ENCODE results near the gene LRRC74A.

Gene LRRC74A

GRCh38 chr14:76782115-76782884, 43.9 kb upstream of the LRRC74A start:
- Histone ChIP-seq H3K4me1 (ENCODE audit: control insufficient read depth in 2 of 2, insufficient read depth in 2 of 2, low read length in 2 of 2) (no peaks in the 10 kb centered on the region), H3K9ac (ENCODE audit: low read depth in 1 of 2, low read length in 2 of 2) (no peak overlapping the region), H3K4me3 (ENCODE audit: low read length in 2 of 2) (no peak overlapping the region), H3K27ac (ENCODE audit: low read depth in 2 of 2, low read length in 2 of 2) (no peak overlapping the region), H3K27me3 (ENCODE audit: control insufficient read depth in 2 of 2, insufficient read depth in 2 of 2, low read length in 2 of 2) (no peaks in the 10 kb centered on the region), H3K9me3 (ENCODE audit: control insufficient read depth in 2 of 2, low read length in 2 of 2) (no peaks in the 10 kb centered on the region), H3K36me3 (ENCODE audit: control insufficient read depth in 2 of 2, insufficient read depth in 2 of 2, low read length in 2 of 2) (peaks cover 15 to 16% of the 10 kb centered on the region in 2 donors)

GRCh38 chr14:76782885-76783566, 43.2 kb upstream of the LRRC74A start:
- no peak overlapping the region for H3K4me3 ChIP-seq (ENCODE audit: low read length in 2 of 2)
- no peaks in the 10 kb centered on the region for H3K4me1 ChIP-seq (ENCODE audit: control insufficient read depth in 2 of 2, insufficient read depth in 2 of 2, low read length in 2 of 2)
- H3K36me3 ChIP-seq (ENCODE audit: control insufficient read depth in 2 of 2, insufficient read depth in 2 of 2, low read length in 2 of 2) = peaks cover 15 to 22% of the 10 kb centered on the region in 2 donors
- H3K9ac ChIP-seq (ENCODE audit: low read depth in 1 of 2, low read length in 2 of 2) = no peak overlapping the region
- H3K27me3 ChIP-seq (ENCODE audit: control insufficient read depth in 2 of 2, insufficient read depth in 2 of 2, low read length in 2 of 2) = no peaks in the 10 kb centered on the region
- no peak overlapping the region for H3K27ac ChIP-seq (ENCODE audit: low read depth in 2 of 2, low read length in 2 of 2)
- no peaks in the 10 kb centered on the region for H3K9me3 ChIP-seq (ENCODE audit: control insufficient read depth in 2 of 2, low read length in 2 of 2)

GRCh38 chr14:76784266-76784874, 41.8 kb upstream of the LRRC74A start:
- H3K9me3 ChIP-seq (ENCODE audit: control insufficient read depth in 2 of 2, low read length in 2 of 2) = no peaks in the 10 kb centered on the region
- no peak overlapping the region for H3K9ac ChIP-seq (ENCODE audit: low read depth in 1 of 2, low read length in 2 of 2)
- H3K36me3 ChIP-seq (ENCODE audit: control insufficient read depth in 2 of 2, insufficient read depth in 2 of 2, low read length in 2 of 2) = peaks cover 26 to 35% of the 10 kb centered on the region in 2 donors
- no peak overlapping the region for H3K27ac ChIP-seq (ENCODE audit: low read depth in 2 of 2, low read length in 2 of 2)
- H3K4me3 ChIP-seq (ENCODE audit: low read length in 2 of 2) = no peak overlapping the region
- no peaks in the 10 kb centered on the region for H3K27me3 ChIP-seq (ENCODE audit: control insufficient read depth in 2 of 2, insufficient read depth in 2 of 2, low read length in 2 of 2)
- H3K4me1 ChIP-seq (ENCODE audit: control insufficient read depth in 2 of 2, insufficient read depth in 2 of 2, low read length in 2 of 2) = no peaks in the 10 kb centered on the region

GRCh38 chr14:76784881-76785280, 41.3 kb upstream of the LRRC74A start:
- no peak overlapping the region for H3K4me3 ChIP-seq (ENCODE audit: low read length in 2 of 2)
- H3K36me3 ChIP-seq (ENCODE audit: control insufficient read depth in 2 of 2, insufficient read depth in 2 of 2, low read length in 2 of 2) = peaks cover 27 to 37% of the 10 kb centered on the region in 2 donors
- no peaks in the 10 kb centered on the region for H3K9me3 ChIP-seq (ENCODE audit: control insufficient read depth in 2 of 2, low read length in 2 of 2)
- no peaks in the 10 kb centered on the region for H3K27me3 ChIP-seq (ENCODE audit: control insufficient read depth in 2 of 2, insufficient read depth in 2 of 2, low read length in 2 of 2)
- no peak overlapping the region for H3K9ac ChIP-seq (ENCODE audit: low read depth in 1 of 2, low read length in 2 of 2)
- H3K4me1 ChIP-seq (ENCODE audit: control insufficient read depth in 2 of 2, insufficient read depth in 2 of 2, low read length in 2 of 2) = no peaks in the 10 kb centered on the region
- no peak overlapping the region for H3K27ac ChIP-seq (ENCODE audit: low read depth in 2 of 2, low read length in 2 of 2)

- Histone ChIP-seq H3K4me1 (ENCODE audit: control insufficient read depth in 2 of 2, insufficient read depth in 2 of 2, low read length in 2 of 2) (no peaks in the 10 kb centered on the region), H3K27ac (ENCODE audit: low read depth in 2 of 2, low read length in 2 of 2) (no peak overlapping the region), H3K27me3 (ENCODE audit: control insufficient read depth in 2 of 2, insufficient read depth in 2 of 2, low read length in 2 of 2) (no peaks in the 10 kb centered on the region), H3K9ac (ENCODE audit: low read depth in 1 of 2, low read length in 2 of 2) (no peak overlapping the region), H3K9me3 (ENCODE audit: control insufficient read depth in 2 of 2, low read length in 2 of 2) (no peaks in the 10 kb centered on the region), H3K36me3 (ENCODE audit: control insufficient read depth in 2 of 2, insufficient read depth in 2 of 2, low read length in 2 of 2) (peaks cover 33 to 54% of the 10 kb centered on the region in 2 donors), H3K4me3 (ENCODE audit: low read length in 2 of 2) (no peak overlapping the region)
These were observed 39.6 kb upstream of the LRRC74A start for GRCh38 chr14:76786601-76787000.

GRCh38 chr14:76792422-76792821, 33.8 kb upstream of the LRRC74A start:
- Histone ChIP-seq H3K27ac (ENCODE audit: low read depth in 2 of 2, low read length in 2 of 2) (no peak overlapping the region), H3K36me3 (ENCODE audit: control insufficient read depth in 2 of 2, insufficient read depth in 2 of 2, low read length in 2 of 2) (peaks cover 29 to 42% of the 10 kb centered on the region in 2 donors), H3K4me3 (ENCODE audit: low read length in 2 of 2) (no peak overlapping the region), H3K4me1 (ENCODE audit: control insufficient read depth in 2 of 2, insufficient read depth in 2 of 2, low read length in 2 of 2) (no peaks in the 10 kb centered on the region), H3K27me3 (ENCODE audit: control insufficient read depth in 2 of 2, insufficient read depth in 2 of 2, low read length in 2 of 2) (no peaks in the 10 kb centered on the region), H3K9ac (ENCODE audit: low read depth in 1 of 2, low read length in 2 of 2) (no peak overlapping the region), H3K9me3 (ENCODE audit: control insufficient read depth in 2 of 2, low read length in 2 of 2) (no peaks in the 10 kb centered on the region)

- Histone ChIP-seq H3K9ac (ENCODE audit: low read depth in 1 of 2, low read length in 2 of 2) (no peak overlapping the region), H3K9me3 (ENCODE audit: control insufficient read depth in 2 of 2, low read length in 2 of 2) (no peaks in the 10 kb centered on the region), H3K36me3 (ENCODE audit: control insufficient read depth in 2 of 2, insufficient read depth in 2 of 2, low read length in 2 of 2) (peaks cover 32 to 42% of the 10 kb centered on the region in 2 donors), H3K27ac (ENCODE audit: low read depth in 2 of 2, low read length in 2 of 2) (no peak overlapping the region), H3K27me3 (ENCODE audit: control insufficient read depth in 2 of 2, insufficient read depth in 2 of 2, low read length in 2 of 2) (no peaks in the 10 kb centered on the region), H3K4me1 (ENCODE audit: control insufficient read depth in 2 of 2, insufficient read depth in 2 of 2, low read length in 2 of 2) (no peaks in the 10 kb centered on the region), H3K4me3 (ENCODE audit: low read length in 2 of 2) (no peak overlapping the region)
These were observed 32.9 kb upstream of the LRRC74A start for GRCh38 chr14:76793324-76793723.

- Histone ChIP-seq H3K9me3 (ENCODE audit: control insufficient read depth in 2 of 2, low read length in 2 of 2) (no peaks in the 10 kb centered on the region), H3K4me1 (ENCODE audit: control insufficient read depth in 2 of 2, insufficient read depth in 2 of 2, low read length in 2 of 2) (no peaks in the 10 kb centered on the region), H3K36me3 (ENCODE audit: control insufficient read depth in 2 of 2, insufficient read depth in 2 of 2, low read length in 2 of 2) (peaks cover 25 to 40% of the 10 kb centered on the region in 2 donors), H3K9ac (ENCODE audit: low read depth in 1 of 2, low read length in 2 of 2) (no peak overlapping the region), H3K27me3 (ENCODE audit: control insufficient read depth in 2 of 2, insufficient read depth in 2 of 2, low read length in 2 of 2) (no peaks in the 10 kb centered on the region), H3K4me3 (ENCODE audit: low read length in 2 of 2) (no peak overlapping the region), H3K27ac (ENCODE audit: low read depth in 2 of 2, low read length in 2 of 2) (no peak overlapping the region)
These were observed 32.3 kb upstream of the LRRC74A start for GRCh38 chr14:76793956-76794355.

GRCh38 chr14:76806446-76806845, 19.8 kb upstream of the LRRC74A start:
- Histone ChIP-seq H3K27me3 (ENCODE audit: control insufficient read depth in 2 of 2, insufficient read depth in 2 of 2, low read length in 2 of 2) (no peaks in the 10 kb centered on the region), H3K27ac (ENCODE audit: low read depth in 2 of 2, low read length in 2 of 2) (no peak overlapping the region), H3K4me1 (ENCODE audit: control insufficient read depth in 2 of 2, insufficient read depth in 2 of 2, low read length in 2 of 2) (peaks cover 0 to 6% of the 10 kb centered on the region in 2 donors), H3K9ac (ENCODE audit: low read depth in 1 of 2, low read length in 2 of 2) (no peak overlapping the region), H3K9me3 (ENCODE audit: control insufficient read depth in 2 of 2, low read length in 2 of 2) (no peaks in the 10 kb centered on the region), H3K36me3 (ENCODE audit: control insufficient read depth in 2 of 2, insufficient read depth in 2 of 2, low read length in 2 of 2) (peaks cover 40 to 52% of the 10 kb centered on the region in 2 donors), H3K4me3 (ENCODE audit: low read length in 2 of 2) (no peak overlapping the region)

GRCh38 chr14:76808011-76808410, 18.2 kb upstream of the LRRC74A start:
- no peak overlapping the region for H3K9ac ChIP-seq (ENCODE audit: low read depth in 1 of 2, low read length in 2 of 2)
- peaks cover 31 to 45% of the 10 kb centered on the region in 2 donors for H3K36me3 ChIP-seq (ENCODE audit: control insufficient read depth in 2 of 2, insufficient read depth in 2 of 2, low read length in 2 of 2)
- H3K4me3 ChIP-seq (ENCODE audit: low read length in 2 of 2) = no peak overlapping the region
- peaks cover 2 to 15% of the 10 kb centered on the region in 2 donors for H3K4me1 ChIP-seq (ENCODE audit: control insufficient read depth in 2 of 2, insufficient read depth in 2 of 2, low read length in 2 of 2)
- no peak overlapping the region for H3K27ac ChIP-seq (ENCODE audit: low read depth in 2 of 2, low read length in 2 of 2)
- H3K27me3 ChIP-seq (ENCODE audit: control insufficient read depth in 2 of 2, insufficient read depth in 2 of 2, low read length in 2 of 2) = no peaks in the 10 kb centered on the region
- no peaks in the 10 kb centered on the region for H3K9me3 ChIP-seq (ENCODE audit: control insufficient read depth in 2 of 2, low read length in 2 of 2)
